Loucy (cell line): ENCODE data around the gene FFAR3.
"Not testable (repeated sequence)": the region's sequence is repeated elsewhere in the genome, so short reads cannot be mapped to it uniquely, and the experiment has no call there.

Source experiments
- H2AFZ ChIP-seq: fragments of 200-600 bp; sonication (generic); 2 replicates; pipeline ENCODE4 v1.6.0; 2016; ENCODE audit warnings: antibody characterized with exemption, mild to moderate bottlenecking, low read length, moderate library complexity
- H3F3A ChIP-seq: fragments of 200-600 bp; 2 replicates; pipeline ENCODE4 v1.6.0; 2016; ENCODE audit warnings: antibody characterized with exemption, low read depth, mild to moderate bottlenecking
- H3K27me3 ChIP-seq: fragments of 200-600 bp; sonication (generic); 2 replicates; pipeline ENCODE4 v1.6.1; 2014; ENCODE audit warnings: low read length, mild to moderate bottlenecking; ENCODE audit not compliant: insufficient read depth, poor library complexity, severe bottlenecking
- H3K36me3 ChIP-seq: fragments of 200-600 bp; sonication (generic); 2 replicates; pipeline ENCODE4 v1.6.1; 2016; ENCODE audit warnings: low read length; ENCODE audit not compliant: insufficient read depth
- H3K4me1 ChIP-seq: fragments of 200-600 bp; sonication (generic); 2 replicates; pipeline ENCODE4 v1.5.1; 2014; ENCODE audit warnings: low read length, mild to moderate bottlenecking; ENCODE audit not compliant: insufficient read depth, poor library complexity, severe bottlenecking
- H3K4me2 ChIP-seq: fragments of 200-600 bp; sonication (generic); 2 replicates; pipeline ENCODE4 v1.6.0; 2014; ENCODE audit warnings: antibody characterized with exemption, low read length, low read depth, mild to moderate bottlenecking; ENCODE audit not compliant: poor library complexity, severe bottlenecking
- H3K4me3 ChIP-seq: fragments of 200-600 bp; sonication (generic); 2 replicates; pipeline ENCODE4 v1.5.1; 2014; ENCODE audit warnings: low read length, mild to moderate bottlenecking, mixed read lengths; ENCODE audit not compliant: poor library complexity, severe bottlenecking
- H3K79me2 ChIP-seq: fragments of 200-600 bp; sonication (generic); 2 replicates; pipeline ENCODE4 v1.6.1; 2014; ENCODE audit warnings: low read length; ENCODE audit not compliant: insufficient read depth
- H3K9ac ChIP-seq: fragments of 200-600 bp; sonication (generic); 2 replicates; pipeline ENCODE4 v1.6.0; 2014; ENCODE audit warnings: mild to moderate bottlenecking, low read depth, low read length, moderate library complexity; ENCODE audit not compliant: poor library complexity, severe bottlenecking
- H3K9me2 ChIP-seq: fragments of 200-600 bp; sonication (generic); replicated peaks from 2 replicates; pipeline ENCODE4 v1.6.1; 2016; ENCODE audit warnings: low read depth, low read length, mixed read lengths
- H3K9me3 ChIP-seq: fragments of 200-600 bp; sonication (generic); 2 replicates; pipeline ENCODE4 v1.6.1; 2014; ENCODE audit warnings: mild to moderate bottlenecking, antibody characterized with exemption, low read length, low read depth; ENCODE audit not compliant: insufficient read depth
- H4K20me1 ChIP-seq: fragments of 200-600 bp; sonication (generic); 2 replicates; pipeline ENCODE4 v1.6.0; 2014; ENCODE audit warnings: antibody characterized with exemption, low read length, mild to moderate bottlenecking; ENCODE audit not compliant: insufficient read depth, poor library complexity, severe bottlenecking
- EZH2phosphoT487 ChIP-seq: fragments of 200-600 bp; IDR thresholded peaks from 2 replicates; pipeline ENCODE4 v1.6.1; 2018; ENCODE audit warnings: antibody characterized with exemption, mild to moderate bottlenecking, moderate library complexity, borderline replicate concordance
- TF ChIP-seq, protein P1 (sequence below): fragments of 200-600 bp; sonication (generic); conservative IDR thresholded peaks from 2 replicates; pipeline ENCODE4 v1.5.1; 2014; ENCODE audit warnings: mild to moderate bottlenecking, antibody characterized with exemption, low read length

The FFAR3 gene

DNA sequence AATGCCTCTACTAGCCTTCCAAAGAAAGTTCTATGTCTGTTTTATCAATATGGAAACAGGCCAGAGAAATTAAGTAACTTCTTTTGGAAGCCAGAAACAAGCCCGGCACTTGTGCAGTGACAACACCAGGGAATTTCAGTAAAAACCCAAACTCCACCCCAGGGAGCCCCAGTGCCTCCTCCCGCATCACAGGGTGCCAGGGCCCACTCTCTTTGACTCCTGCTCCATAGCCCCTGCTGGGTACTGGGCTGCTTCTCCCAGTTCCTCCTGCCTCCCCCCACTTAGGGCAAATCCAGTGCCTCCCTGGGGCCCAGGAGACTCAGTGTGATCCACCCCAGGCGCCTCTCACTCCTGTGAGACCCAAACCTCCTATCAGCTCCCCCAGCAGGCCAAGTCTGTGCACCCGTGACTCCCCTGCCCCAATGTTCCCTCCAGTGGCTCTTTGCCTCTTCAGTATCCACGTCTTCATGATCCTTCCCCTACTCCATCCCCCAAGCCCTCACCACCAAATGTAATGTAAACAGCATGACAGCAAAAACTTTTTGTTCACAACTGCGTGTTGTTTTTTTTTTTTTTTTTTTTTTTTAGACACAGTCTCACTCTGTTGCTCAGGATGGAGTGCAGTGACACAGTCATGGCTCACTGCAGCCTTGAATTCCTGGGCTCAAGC, 2.3 kb upstream of the FFAR3 start:
- no peaks in the 10 kb centered on the region for H3K9me2 ChIP-seq
- H3K36me3 ChIP-seq = no peaks in the 10 kb centered on the region
- H4K20me1 ChIP-seq = no peaks in the 10 kb centered on the region
- H3K4me2 ChIP-seq = no peak overlapping the region
- H3K27me3 ChIP-seq = no peaks in the 10 kb centered on the region
- no peak overlapping the region for H2AFZ ChIP-seq
- H3K4me1 ChIP-seq = peaks cover 3% of the 10 kb centered on the region
- H3F3A ChIP-seq = no peaks in the 10 kb centered on the region
- TF ChIP-seq EZH2phosphoT487 = no peak
- TF ChIP-seq, protein P1, sequence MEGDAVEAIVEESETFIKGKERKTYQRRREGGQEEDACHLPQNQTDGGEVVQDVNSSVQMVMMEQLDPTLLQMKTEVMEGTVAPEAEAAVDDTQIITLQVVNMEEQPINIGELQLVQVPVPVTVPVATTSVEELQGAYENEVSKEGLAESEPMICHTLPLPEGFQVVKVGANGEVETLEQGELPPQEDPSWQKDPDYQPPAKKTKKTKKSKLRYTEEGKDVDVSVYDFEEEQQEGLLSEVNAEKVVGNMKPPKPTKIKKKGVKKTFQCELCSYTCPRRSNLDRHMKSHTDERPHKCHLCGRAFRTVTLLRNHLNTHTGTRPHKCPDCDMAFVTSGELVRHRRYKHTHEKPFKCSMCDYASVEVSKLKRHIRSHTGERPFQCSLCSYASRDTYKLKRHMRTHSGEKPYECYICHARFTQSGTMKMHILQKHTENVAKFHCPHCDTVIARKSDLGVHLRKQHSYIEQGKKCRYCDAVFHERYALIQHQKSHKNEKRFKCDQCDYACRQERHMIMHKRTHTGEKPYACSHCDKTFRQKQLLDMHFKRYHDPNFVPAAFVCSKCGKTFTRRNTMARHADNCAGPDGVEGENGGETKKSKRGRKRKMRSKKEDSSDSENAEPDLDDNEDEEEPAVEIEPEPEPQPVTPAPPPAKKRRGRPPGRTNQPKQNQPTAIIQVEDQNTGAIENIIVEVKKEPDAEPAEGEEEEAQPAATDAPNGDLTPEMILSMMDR = no peak
- no peak overlapping the region for H3K4me3 ChIP-seq
- H3K79me2 ChIP-seq = no peaks in the 10 kb centered on the region
- no peak overlapping the region for H3K9ac ChIP-seq
- no peaks in the 10 kb centered on the region for H3K9me3 ChIP-seq

DNA sequence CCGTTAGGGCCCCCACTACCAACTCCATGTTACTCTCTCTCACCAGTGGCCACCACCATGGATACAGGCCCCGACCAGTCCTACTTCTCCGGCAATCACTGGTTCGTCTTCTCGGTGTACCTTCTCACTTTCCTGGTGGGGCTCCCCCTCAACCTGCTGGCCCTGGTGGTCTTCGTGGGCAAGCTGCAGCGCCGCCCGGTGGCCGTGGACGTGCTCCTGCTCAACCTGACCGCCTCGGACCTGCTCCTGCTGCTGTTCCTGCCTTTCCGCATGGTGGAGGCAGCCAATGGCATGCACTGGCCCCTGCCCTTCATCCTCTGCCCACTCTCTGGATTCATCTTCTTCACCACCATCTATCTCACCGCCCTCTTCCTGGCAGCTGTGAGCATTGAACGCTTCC, 574 bp downstream of the FFAR3 start:
- not testable (repeated sequence) for H3K4me2 ChIP-seq, H3K9ac ChIP-seq, H2AFZ ChIP-seq, H3K36me3 ChIP-seq, H3K4me3 ChIP-seq, H3F3A ChIP-seq, H4K20me1 ChIP-seq, H3K4me1 ChIP-seq, H3K9me3 ChIP-seq, H3K79me2 ChIP-seq, H3K27me3 ChIP-seq, H3K9me2 ChIP-seq

DNA sequence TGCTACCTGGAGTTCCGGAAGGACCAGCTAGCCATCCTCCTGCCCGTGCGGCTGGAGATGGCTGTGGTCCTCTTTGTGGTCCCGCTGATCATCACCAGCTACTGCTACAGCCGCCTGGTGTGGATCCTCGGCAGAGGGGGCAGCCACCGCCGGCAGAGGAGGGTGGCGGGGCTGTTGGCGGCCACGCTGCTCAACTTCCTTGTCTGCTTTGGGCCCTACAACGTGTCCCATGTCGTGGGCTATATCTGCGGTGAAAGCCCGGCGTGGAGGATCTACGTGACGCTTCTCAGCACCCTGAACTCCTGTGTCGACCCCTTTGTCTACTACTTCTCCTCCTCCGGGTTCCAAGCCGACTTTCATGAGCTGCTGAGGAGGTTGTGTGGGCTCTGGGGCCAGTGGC, 1.1 kb downstream of the FFAR3 start:
- not testable (repeated sequence) for H2AFZ ChIP-seq, H3K36me3 ChIP-seq, H3K9me2 ChIP-seq, H4K20me1 ChIP-seq, H3K4me1 ChIP-seq, H3K9me3 ChIP-seq, H3F3A ChIP-seq, H3K79me2 ChIP-seq, H3K4me2 ChIP-seq, H3K9ac ChIP-seq, H3K4me3 ChIP-seq, H3K27me3 ChIP-seq

DNA sequence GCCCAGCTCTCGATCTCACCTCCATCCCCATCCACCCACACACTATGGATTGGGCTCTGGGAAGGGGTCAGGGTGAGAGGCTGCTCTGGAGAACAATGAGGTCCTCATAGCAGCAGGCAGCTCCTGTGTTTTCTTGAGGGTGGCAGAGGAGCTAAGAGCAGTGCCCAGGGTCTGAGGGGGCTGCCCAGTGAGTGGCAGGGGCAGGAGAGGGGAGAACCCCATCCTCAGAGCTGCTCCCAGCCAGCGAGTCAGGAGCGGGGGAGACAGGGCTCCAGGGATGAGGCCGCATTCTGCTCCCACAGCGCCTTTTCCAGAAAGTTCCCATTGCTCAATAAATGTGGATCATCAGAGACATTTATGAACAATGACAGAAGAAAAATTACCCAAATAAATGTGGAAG, 1.8 kb downstream of the FFAR3 start:
- H3K4me1 ChIP-seq, H4K20me1 ChIP-seq, H3K79me2 ChIP-seq, H3K27me3 ChIP-seq, H3K36me3 ChIP-seq, H3F3A ChIP-seq, H3K9me2 ChIP-seq, H3K4me2 ChIP-seq, H3K4me3 ChIP-seq, H2AFZ ChIP-seq, H3K9ac ChIP-seq, H3K9me3 ChIP-seq: not testable (repeated sequence)
